ENCODE results near the gene VAPA. TPM values are rescaled to one million over a fixed set of nuclear protein-coding genes. Genes with fewer than 3 reads are reported as not detected.

Gene VAPA
- total and polyA plus RNA-seq, 2 donors (not counting 1 experiment from before 2014, with no cell fraction given): 235 to 420 TPM

DNA sequence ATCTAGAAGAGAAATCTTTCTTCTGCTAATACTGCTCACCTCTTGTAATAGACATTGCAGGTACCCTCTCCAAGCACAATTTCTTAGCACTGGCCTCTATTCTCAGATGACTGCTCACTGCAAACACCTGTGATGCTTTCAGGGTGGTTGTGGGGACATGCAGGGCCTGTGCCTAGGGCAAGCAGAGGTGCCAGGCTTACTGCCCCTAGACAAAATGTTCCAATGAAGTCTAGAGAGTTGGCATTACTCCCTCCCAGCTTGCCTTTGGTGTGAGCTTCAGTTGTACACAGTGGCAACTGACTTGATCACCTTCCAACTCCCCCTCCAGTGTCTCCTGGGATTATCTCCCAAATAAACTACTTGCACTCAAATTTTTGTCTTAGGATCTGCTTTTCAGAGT is 41.0 kb upstream of the VAPA start:
- Histone ChIP-seq H3K36me3 (ENCODE audit: control insufficient read depth, insufficient read depth, low read length) (no peaks in the 10 kb centered on the region), H3K79me2 (ENCODE audit: control insufficient read depth, insufficient read depth, low read length) (no peaks in the 10 kb centered on the region), H3K9me3 (ENCODE audit: control insufficient read depth, insufficient read depth, low read depth, low read length) (no peaks in the 10 kb centered on the region), H3K4me2 (ENCODE audit: extremely low read depth, insufficient read depth, low read length) (no peak overlapping the region), H3K9ac (ENCODE audit: insufficient read depth, low read length) (no peak overlapping the region), H3K27ac (ENCODE audit: insufficient read depth, low read length) (no peak overlapping the region), H3K4me1 (ENCODE audit: control insufficient read depth, extremely low read depth, insufficient read depth, low read length) (peaks cover 22% of the 10 kb centered on the region), H4K20me1 (ENCODE audit: control insufficient read depth, extremely low read depth, insufficient read depth, low read length) (no peaks in the 10 kb centered on the region), H3K27me3 (ENCODE audit: control insufficient read depth, insufficient read depth, low read length) (no peaks in the 10 kb centered on the region), H2AFZ (ENCODE audit: low read length) (no peak overlapping the region), H3K4me3 (replicated peaks in 1 of 4; ENCODE audit: control extremely low read depth in 1 of 4, insufficient read depth in 1 of 4, low read depth in 3 of 4, low read length in 4 of 4) (no peak overlapping the region)
- DNase-seq (ENCODE audit: low read depth in 2 of 2): no peak
- TF ChIP-seq EZH2 (IDR thresholded peaks at IDR 0.05; ENCODE audit: low read length, missing control alignments): no peak
- TF ChIP-seq CTCF (conservative IDR thresholded peaks at IDR 0.05 in 1 of 2, IDR thresholded peaks at IDR 0.05 in 1 of 2; ENCODE audit: low read depth in 1 of 2, low read length in 2 of 2): no peak

- peaks cover 20% of the 10 kb centered on the region for H3K4me1 ChIP-seq (ENCODE audit: control insufficient read depth, extremely low read depth, insufficient read depth, low read length)
- H3K4me3 ChIP-seq (replicated peaks in 1 of 4; ENCODE audit: control extremely low read depth in 1 of 4, insufficient read depth in 1 of 4, low read depth in 3 of 4, low read length in 4 of 4): no peak overlapping the region
- no peak overlapping the region for H2AFZ ChIP-seq (ENCODE audit: low read length)
- DNase-seq (ENCODE audit: low read depth in 2 of 2): no peak
- no peak overlapping the region for H3K27ac ChIP-seq (ENCODE audit: insufficient read depth, low read length)
- H3K79me2 ChIP-seq (ENCODE audit: control insufficient read depth, insufficient read depth, low read length): no peaks in the 10 kb centered on the region
- no peak for TF ChIP-seq EZH2 (IDR thresholded peaks at IDR 0.05; ENCODE audit: low read length, missing control alignments)
- no peak for TF ChIP-seq CTCF (conservative IDR thresholded peaks at IDR 0.05 in 1 of 2, IDR thresholded peaks at IDR 0.05 in 1 of 2; ENCODE audit: low read depth in 1 of 2, low read length in 2 of 2)
- no peaks in the 10 kb centered on the region for H3K27me3 ChIP-seq (ENCODE audit: control insufficient read depth, insufficient read depth, low read length)
- no peak overlapping the region for H3K4me2 ChIP-seq (ENCODE audit: extremely low read depth, insufficient read depth, low read length)
- no peaks in the 10 kb centered on the region for H3K9me3 ChIP-seq (ENCODE audit: control insufficient read depth, insufficient read depth, low read depth, low read length)
- H3K36me3 ChIP-seq (ENCODE audit: control insufficient read depth, insufficient read depth, low read length): no peaks in the 10 kb centered on the region
- no peak overlapping the region for H3K9ac ChIP-seq (ENCODE audit: insufficient read depth, low read length)
- no peaks in the 10 kb centered on the region for H4K20me1 ChIP-seq (ENCODE audit: control insufficient read depth, extremely low read depth, insufficient read depth, low read length)
Observed at GRCh38 chr18:9874728-9875127, 39.1 kb upstream of the VAPA start.

DNA sequence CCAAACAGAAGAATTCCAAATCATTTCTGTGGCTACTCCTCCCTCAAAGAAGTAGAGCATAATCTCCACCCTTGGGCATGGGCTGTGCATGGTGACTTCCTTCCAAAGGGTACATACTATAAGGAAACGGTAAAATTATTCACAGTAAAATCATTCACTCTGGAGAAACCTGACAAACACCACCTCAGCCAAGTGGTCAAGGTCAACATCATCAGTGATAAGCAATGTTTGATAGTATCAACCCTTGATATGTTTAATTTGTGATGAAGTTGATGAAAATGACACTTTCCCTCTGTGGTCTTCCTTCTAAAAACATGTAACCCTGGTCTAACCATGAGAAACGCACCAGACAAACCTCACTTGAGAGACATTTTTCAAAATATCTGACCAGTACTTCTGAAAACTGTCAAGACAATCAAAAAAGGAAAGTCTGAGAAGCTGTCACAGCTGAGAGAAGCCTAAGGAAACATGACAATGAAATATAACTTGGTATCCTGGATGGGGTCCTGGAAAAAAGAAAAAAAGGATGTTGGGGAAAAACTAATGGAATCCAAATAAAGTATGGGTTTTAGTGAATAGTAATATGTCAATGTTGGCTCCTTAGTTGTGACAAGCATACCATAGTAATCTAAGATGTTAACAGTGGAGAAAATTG is 37.5 kb upstream of the VAPA start:
- H3K27me3 ChIP-seq (ENCODE audit: control insufficient read depth, insufficient read depth, low read length): no peaks in the 10 kb centered on the region
- no peaks in the 10 kb centered on the region for H3K36me3 ChIP-seq (ENCODE audit: control insufficient read depth, insufficient read depth, low read length)
- H2AFZ ChIP-seq (ENCODE audit: low read length): no peak overlapping the region
- H3K4me3 ChIP-seq (replicated peaks in 1 of 4; ENCODE audit: control extremely low read depth in 1 of 4, insufficient read depth in 1 of 4, low read depth in 3 of 4, low read length in 4 of 4): peak overlapping the region in 2 of 4 experiments; percentile 35 to 39
- H3K4me1 ChIP-seq (ENCODE audit: control insufficient read depth, extremely low read depth, insufficient read depth, low read length): peaks cover 10% of the 10 kb centered on the region
- H3K9me3 ChIP-seq (ENCODE audit: control insufficient read depth, insufficient read depth, low read depth, low read length): no peaks in the 10 kb centered on the region
- peak overlapping the region; percentile 28 for H3K9ac ChIP-seq (ENCODE audit: insufficient read depth, low read length)
- peak overlapping the region; percentile 88 for H3K4me2 ChIP-seq (ENCODE audit: extremely low read depth, insufficient read depth, low read length)
- DNase-seq (ENCODE audit: low read depth in 2 of 2): no peak
- no peaks in the 10 kb centered on the region for H4K20me1 ChIP-seq (ENCODE audit: control insufficient read depth, extremely low read depth, insufficient read depth, low read length)
- TF ChIP-seq CTCF (conservative IDR thresholded peaks at IDR 0.05 in 1 of 2, IDR thresholded peaks at IDR 0.05 in 1 of 2; ENCODE audit: low read depth in 1 of 2, low read length in 2 of 2) (no peak), EZH2 (IDR thresholded peaks at IDR 0.05; ENCODE audit: low read length, missing control alignments) (no peak)
- H3K27ac ChIP-seq (ENCODE audit: insufficient read depth, low read length): peak overlapping the region; percentile 89
- H3K79me2 ChIP-seq (ENCODE audit: control insufficient read depth, insufficient read depth, low read length): no peaks in the 10 kb centered on the region
